GM23248 (cell line): Measurements from ENCODE around the gene THSD4. TPM values are rescaled to one million over a fixed set of nuclear protein-coding genes. Genes with fewer than 3 reads are reported as not detected.

Experiments used
- DNase-seq: peaks from one replicate; pipeline ENCODE4 v3.0.0-alpha.2; 2015
- H2AFZ ChIP-seq: fragments of 200-600 bp; sonication (generic); 2 replicates; pipeline ENCODE4 v1.6.1; 2016; ENCODE audit warnings: antibody characterized with exemption
- H3F3A ChIP-seq: fragments of 200-600 bp; sonication (generic); 2 replicates; pipeline ENCODE4 v1.6.1; 2016; ENCODE audit warnings: mild to moderate bottlenecking, antibody characterized with exemption, mixed run types; ENCODE audit not compliant: insufficient read depth
- H3K27ac ChIP-seq: fragments of 200-600 bp; sonication (generic); 2 replicates; pipeline ENCODE4 v1.5.1; 2016; ENCODE audit warnings: mild to moderate bottlenecking
- H3K27me3 ChIP-seq: fragments of 200-600 bp; sonication (generic); replicated peaks from 2 replicates; pipeline ENCODE4 v1.6.1; 2016; ENCODE audit warnings: mild to moderate bottlenecking; ENCODE audit not compliant: insufficient read depth
- H3K36me3 ChIP-seq: fragments of 200-600 bp; sonication (generic); 2 replicates; pipeline ENCODE4 v1.6.1; 2016; ENCODE audit warnings: low read depth, mild to moderate bottlenecking
- H3K4me1 ChIP-seq: fragments of 200-600 bp; sonication (generic); 2 replicates; pipeline ENCODE4 v1.6.1; 2016; ENCODE audit warnings: mild to moderate bottlenecking; ENCODE audit not compliant: insufficient read depth
- H3K4me2 ChIP-seq: fragments of 200-600 bp; sonication (generic); one replicate; pipeline ENCODE4 v1.6.1; 2016; ENCODE audit warnings: mild to moderate bottlenecking; ENCODE audit not compliant: unreplicated experiment
- H3K4me3 ChIP-seq: fragments of 200-600 bp; sonication (generic); 2 replicates; pipeline ENCODE4 v1.5.1; 2016; ENCODE audit warnings: mild to moderate bottlenecking
- H3K79me2 ChIP-seq: fragments of 200-600 bp; sonication (generic); 2 replicates; pipeline ENCODE4 v1.6.1; 2016; ENCODE audit warnings: mild to moderate bottlenecking; ENCODE audit not compliant: insufficient read depth
- H3K9ac ChIP-seq: fragments of 200-600 bp; sonication (generic); 2 replicates; pipeline ENCODE4 v1.6.1; 2016; ENCODE audit warnings: mild to moderate bottlenecking
- H3K9me2 ChIP-seq: fragments of 200-600 bp; sonication (generic); 2 replicates; pipeline ENCODE4 v1.6.1; 2016; ENCODE audit warnings: mixed run types, mild to moderate bottlenecking, moderate library complexity; ENCODE audit not compliant: insufficient read depth
- H3K9me3 ChIP-seq: fragments of 200-600 bp; sonication (generic); one replicate; pipeline ENCODE4 v1.6.1; 2017; ENCODE audit warnings: low read depth
- H4K20me1 ChIP-seq: fragments of 200-600 bp; sonication (generic); 2 replicates; pipeline ENCODE4 v1.6.0; 2016; ENCODE audit not compliant: insufficient read depth
- EZH2 ChIP-seq: fragments of 200-600 bp; sonication (generic); IDR thresholded peaks from 2 replicates; pipeline ENCODE4 v1.6.1; 2018; ENCODE audit warnings: antibody characterized with exemption, mild to moderate bottlenecking; ENCODE audit not compliant: insufficient read depth, poor library complexity, severe bottlenecking
- EZH2phosphoT487 ChIP-seq: fragments of 200-600 bp; sonication (generic); IDR thresholded peaks from 2 replicates; pipeline ENCODE4 v1.6.1; 2018; ENCODE audit warnings: antibody characterized with exemption, moderate library complexity, mild to moderate bottlenecking, low read depth; ENCODE audit not compliant: insufficient read depth
- WGBS, 2 experiments: methylation state at CpG; one replicate each; pipeline ENCODE4 v1.1.6; 2015 to 2017; ENCODE audit warnings: low lambda C conversion rate in 2 of 2, low coverage in 1 of 2; ENCODE audit errors: missing lambda C conversion rate in 2 of 2; 5-methylcytosine and 5-hydroxymethylcytosine counted together
- in situ Hi-C: fragments of 300-500 bp; cut with MboI; formaldehyde crosslinking; loops from 2 replicates; pipeline ENCODE4 v1.15.0; 2020
- polyA plus RNA-seq: library from polyadenylated mRNA; unstranded; fragments of >200 nt; fragmentation: Nextera tagmentation; extraction: Ambion mirVana; gene quantifications from 2 replicates; pipeline ENCODE4 v1.2.1, GENCODE V29; 2016
- total RNA-seq: library from RNA; depleted of rRNA; stranded (reverse); fragments of >200 nt; shearing (Covaris generic); gene quantifications from 2 replicates; pipeline ENCODE4 v1.2.3, GENCODE V29; 2014

THSD4 gene
- total and polyA plus RNA-seq, 2 experiments from 2014 or later: 14.2 to 58.9 TPM

DNA sequence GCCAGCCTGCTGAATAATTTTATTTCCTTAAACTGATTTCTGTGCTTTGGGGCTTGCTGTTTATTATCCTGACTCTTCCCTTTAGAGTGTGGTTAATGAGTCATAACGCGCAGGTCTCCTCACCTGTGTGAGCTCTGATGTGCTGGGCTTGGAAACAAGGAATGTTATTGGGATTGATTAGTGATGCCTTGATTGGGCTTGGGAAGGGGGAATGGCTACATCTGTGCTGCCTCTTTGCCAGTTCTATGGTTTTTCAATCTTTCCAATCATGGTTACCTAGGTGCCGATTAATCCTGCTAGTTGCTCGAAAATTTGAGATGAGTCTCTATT lies 161.0 kb downstream of the THSD4 start:
- TF ChIP-seq EZH2 (no peak), EZH2phosphoT487 (no peak)
- in situ Hi-C loops: no loop called here
- no peak overlapping the region for H3K9ac ChIP-seq
- H3F3A ChIP-seq: peaks cover 79% of the 10 kb centered on the region
- H3K27ac ChIP-seq: no peak overlapping the region
- H4K20me1 ChIP-seq: no peaks in the 10 kb centered on the region
- no peak overlapping the region for H3K4me3 ChIP-seq
- H3K9me3 ChIP-seq: no peaks in the 10 kb centered on the region
- H3K79me2 ChIP-seq: 0 out of 2 replicates have a peak, but pooled peaks cover 5% of the 10 kb centered on the region
- peaks cover 63% of the 10 kb centered on the region for H3K4me1 ChIP-seq
- H3K36me3 ChIP-seq: no peaks in the 10 kb centered on the region
- H3K4me2 ChIP-seq: no peak overlapping the region
- no peak for DNase-seq
- H3K9me2 ChIP-seq: no peaks in the 10 kb centered on the region
- no peak overlapping the region for H2AFZ ChIP-seq
- 96 to 99% methylated on average over 4 of the region's 4 CpGs for WGBS, 2 experiments
- H3K27me3 ChIP-seq: no peaks in the 10 kb centered on the region

DNA sequence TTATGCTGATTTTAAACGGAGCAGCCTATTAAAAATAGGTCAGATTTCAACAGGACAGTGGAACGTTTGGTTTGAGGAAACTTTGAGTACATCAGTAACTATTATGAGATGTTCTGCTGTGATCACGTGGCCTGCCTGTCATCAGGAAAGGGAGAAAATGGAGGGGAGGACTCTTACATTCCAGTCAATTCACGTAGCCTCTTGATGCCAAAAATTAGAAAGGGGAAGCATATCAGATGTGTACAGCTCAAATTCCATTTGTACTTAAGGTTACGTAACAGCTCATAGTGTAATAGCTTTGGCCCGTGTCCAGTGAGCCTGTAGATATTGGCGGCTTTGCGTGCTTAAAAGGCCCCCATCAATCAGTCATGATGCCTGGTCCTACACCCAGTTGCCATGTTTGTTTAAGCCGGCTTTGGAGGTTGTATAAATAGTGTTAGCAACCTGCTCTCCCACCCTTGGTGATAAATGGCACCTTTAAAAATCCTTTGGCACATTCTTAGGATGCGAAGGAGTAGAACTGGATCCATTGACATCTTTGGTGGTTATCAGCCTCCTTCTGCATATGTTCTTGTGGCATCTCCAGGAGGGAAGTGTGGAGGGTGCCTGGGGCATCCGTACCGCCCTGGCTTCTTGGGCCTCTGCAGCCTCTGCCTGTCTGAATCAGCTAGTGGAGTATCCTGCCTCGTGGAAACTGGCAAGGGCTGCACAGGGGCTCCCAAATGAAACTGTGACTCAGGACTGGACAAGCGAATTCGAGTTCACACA lies 163.9 kb downstream of the THSD4 start:
- Histone ChIP-seq H3K4me1 (peaks cover 58% of the 10 kb centered on the region), H3K9ac (peak overlapping the region; percentile 22), H3K9me2 (no peaks in the 10 kb centered on the region), H4K20me1 (no peaks in the 10 kb centered on the region), H3K27me3 (no peaks in the 10 kb centered on the region), H3K79me2 (0 out of 2 replicates have a peak, but pooled peaks cover 5% of the 10 kb centered on the region), H3K27ac (peak overlapping the region; percentile 71), H3K36me3 (no peaks in the 10 kb centered on the region), H3K4me3 (0 out of 2 replicates have a peak overlapping the region, but pooled peaks have one; percentile 2), H3K4me2 (peak overlapping the region; percentile 42), H3F3A (peaks cover 72% of the 10 kb centered on the region), H2AFZ (0 out of 2 replicates have a peak overlapping the region, but pooled peaks have one; percentile 6), H3K9me3 (no peaks in the 10 kb centered on the region)
- peak; percentile 86 for DNase-seq
- in situ Hi-C loops: no loop called here
- TF ChIP-seq EZH2: no peak
- no peak for TF ChIP-seq EZH2phosphoT487
- 26 to 31% methylated on average over 15 of the region's 15 CpGs for WGBS, 2 experiments

DNA sequence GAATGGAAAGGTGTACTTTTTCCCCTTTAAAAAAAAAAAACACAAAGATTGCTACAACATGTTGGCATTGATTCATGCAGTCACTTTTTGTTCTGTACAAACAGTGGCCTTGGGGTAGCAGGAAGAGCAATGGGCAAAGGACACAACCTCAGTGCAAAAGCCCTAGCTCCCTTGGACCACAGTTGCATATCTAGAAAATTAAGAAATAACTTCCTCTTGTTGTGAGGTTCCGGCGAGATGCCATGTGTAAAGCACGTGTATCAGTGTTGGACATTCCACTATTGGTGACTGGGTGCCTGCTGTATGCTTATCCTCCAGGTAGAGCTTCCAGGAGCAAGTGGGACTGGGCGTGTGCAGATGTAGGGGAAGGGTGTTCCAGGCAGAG lies 164.5 kb downstream of the THSD4 start:
- Histone ChIP-seq H3K4me1 (peaks cover 53% of the 10 kb centered on the region), H3K27ac (peak overlapping the region; percentile 71), H3K4me3 (no peak overlapping the region), H3K9me3 (no peaks in the 10 kb centered on the region), H3K4me2 (no peak overlapping the region), H4K20me1 (no peaks in the 10 kb centered on the region), H2AFZ (no peak overlapping the region), H3K36me3 (no peaks in the 10 kb centered on the region), H3K9me2 (no peaks in the 10 kb centered on the region), H3K9ac (no peak overlapping the region), H3K79me2 (0 out of 2 replicates have a peak, but pooled peaks cover 5% of the 10 kb centered on the region), H3K27me3 (no peaks in the 10 kb centered on the region), H3F3A (peaks cover 67% of the 10 kb centered on the region)
- 53 to 59% methylated on average over 4 of the region's 4 CpGs for WGBS, 2 experiments
- DNase-seq: peak; percentile 23
- no peak for TF ChIP-seq EZH2
- TF ChIP-seq EZH2phosphoT487: no peak
- in situ Hi-C loops: no loop called here

DNA sequence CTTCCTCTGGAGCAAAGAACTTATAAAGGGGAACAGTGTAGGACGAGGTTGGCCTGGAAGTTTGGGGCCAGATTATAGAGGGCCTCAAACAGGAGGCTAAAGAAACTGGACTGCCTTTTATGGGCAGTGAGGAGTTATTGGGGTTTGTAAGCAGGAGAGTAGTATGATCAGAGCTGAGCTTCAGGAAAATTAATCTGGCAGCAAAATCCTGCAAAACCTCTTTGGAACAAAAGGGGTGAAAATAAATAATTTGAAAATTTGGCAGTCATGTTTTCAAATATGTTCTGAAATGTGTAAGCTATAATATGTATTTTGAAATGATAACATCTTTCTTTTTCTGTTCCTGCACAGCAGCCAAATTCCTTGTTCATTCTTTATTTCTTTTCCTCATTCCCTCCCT lies 164.9 kb downstream of the THSD4 start:
- Histone ChIP-seq H3K4me2 (no peak overlapping the region), H3K36me3 (no peaks in the 10 kb centered on the region), H3F3A (peaks cover 62% of the 10 kb centered on the region), H2AFZ (no peak overlapping the region), H3K4me1 (peaks cover 48% of the 10 kb centered on the region), H3K4me3 (no peak overlapping the region), H3K27me3 (no peaks in the 10 kb centered on the region), H3K27ac (peak overlapping the region; percentile 71; the same call in 1 of the 2 replicates), H4K20me1 (no peaks in the 10 kb centered on the region), H3K9me2 (no peaks in the 10 kb centered on the region), H3K9me3 (no peaks in the 10 kb centered on the region), H3K9ac (no peak overlapping the region), H3K79me2 (0 out of 2 replicates have a peak, but pooled peaks cover 5% of the 10 kb centered on the region)
- 91 to 100% methylated on average over 1 of the region's 1 CpG for WGBS, 2 experiments
- TF ChIP-seq EZH2phosphoT487 (no peak), EZH2 (no peak)
- in situ Hi-C loops: no loop called here
- no peak for DNase-seq
